Hepatocyte (in vitro differentiated cells): Measurements from ENCODE around the gene PGAP1.

ENCODE experiments used
- CTCF ChIP-seq: fragments of 200-600 bp; sonication (generic); IDR thresholded peaks from 2 replicates; pipeline ENCODE4 v1.5.1; 2016; ENCODE audit warnings: antibody characterized with exemption, mild to moderate bottlenecking; ENCODE audit not compliant: poor library complexity
- EZH2 ChIP-seq: fragments of 200-600 bp; sonication (generic); IDR thresholded peaks from 2 replicates; pipeline ENCODE4 v1.6.1; 2016; ENCODE audit warnings: antibody characterized with exemption, mild to moderate bottlenecking, borderline replicate concordance

GRCh38 chr2:196956069-196956468 is 29.6 kb upstream of the PGAP1 start:
- TF ChIP-seq EZH2: no peak
- TF ChIP-seq CTCF: no peak
